PFSK-1 (cell line): ENCODE measurements around the gene ANO3.

Experiments
- FOXP2 ChIP-seq: optimal IDR thresholded peaks from 2 replicates; pipeline ENCODE3; 2011; ENCODE audit warnings: borderline replicate concordance, control low read depth, inconsistent platforms; ENCODE audit not compliant: insufficient read depth; ENCODE audit errors: extremely low read length, extremely low read depth
- POLR2AphosphoS5 ChIP-seq: IDR thresholded peaks from 2 replicates; pipeline ENCODE4 v1.6.1; 2012; ENCODE audit warnings: low read depth, mild to moderate bottlenecking, control low read depth, low read length, moderate library complexity
- REST ChIP-seq, 2 experiments: IDR thresholded peaks; 2 replicates each; pipeline versions ENCODE4 v1.6.1 to v1.8.0; 2011 to 2012; ENCODE audit warnings: low read depth in 2 of 2, low read length in 2 of 2, control low read depth in 1 of 2, inconsistent platforms in 1 of 2, mild to moderate bottlenecking in 1 of 2, moderate library complexity in 1 of 2; ENCODE audit not compliant: insufficient read depth in 1 of 2
- SIN3A ChIP-seq: IDR thresholded peaks from 2 replicates; pipeline ENCODE4 v1.6.1; 2012; ENCODE audit warnings: mild to moderate bottlenecking, low read length, moderate library complexity, borderline replicate concordance; ENCODE audit not compliant: insufficient read depth
- TAF1 ChIP-seq: IDR thresholded peaks from 2 replicates; pipeline ENCODE4 v1.6.1; 2012; ENCODE audit warnings: low read length, control low read depth, borderline replicate concordance; ENCODE audit not compliant: insufficient read depth

Gene ANO3

GRCh38 chr11:26549176-26549575, 217.2 kb downstream of the ANO3 start:
- TF ChIP-seq REST (IDR thresholded peaks at IDR 0.05; ENCODE audit: insufficient read depth in 1 of 2, low read depth in 2 of 2, low read length in 2 of 2) = no peak
- no peak for TF ChIP-seq SIN3A
- TF ChIP-seq TAF1 = no peak
- no peak for TF ChIP-seq FOXP2
- TF ChIP-seq POLR2AphosphoS5 = no peak

- TF ChIP-seq POLR2AphosphoS5 (no peak), SIN3A (no peak), REST (IDR thresholded peaks at IDR 0.05; ENCODE audit: insufficient read depth in 1 of 2, low read depth in 2 of 2, low read length in 2 of 2) (no peak), FOXP2 (no peak), TAF1 (no peak)
These were observed 218.1 kb downstream of the ANO3 start for GRCh38 chr11:26550022-26550421.

- TF ChIP-seq FOXP2 = no peak
These were observed 219.4 kb downstream of the ANO3 start for GRCh38 chr11:26551186-26551801.

GRCh38 chr11:26553182-26553581, 221.3 kb downstream of the ANO3 start:
- TF ChIP-seq REST (IDR thresholded peaks at IDR 0.05; ENCODE audit: insufficient read depth in 1 of 2, low read depth in 2 of 2, low read length in 2 of 2) (no peak), TAF1 (no peak), POLR2AphosphoS5 (no peak), FOXP2 (no peak)

GRCh38 chr11:26554455-26554854, 222.5 kb downstream of the ANO3 start:
- no peak for TF ChIP-seq SIN3A
- no peak for TF ChIP-seq REST (IDR thresholded peaks at IDR 0.05; ENCODE audit: insufficient read depth in 1 of 2, low read depth in 2 of 2, low read length in 2 of 2)
- TF ChIP-seq TAF1 = no peak
- no peak for TF ChIP-seq POLR2AphosphoS5
- TF ChIP-seq FOXP2 = no peak

GRCh38 chr11:26556582-26556981, 224.7 kb downstream of the ANO3 start:
- TF ChIP-seq SIN3A (no peak), FOXP2 (no peak), POLR2AphosphoS5 (no peak), TAF1 (no peak), REST (IDR thresholded peaks at IDR 0.05; ENCODE audit: insufficient read depth in 1 of 2, low read depth in 2 of 2, low read length in 2 of 2) (no peak)
